ENCODE data around the gene KRTAP2-1.
"Not testable (repeated sequence)": the region's sequence is repeated elsewhere in the genome, so short reads cannot be mapped to it uniquely, and the experiment has no call there.

Gene KRTAP2-1, protein sequence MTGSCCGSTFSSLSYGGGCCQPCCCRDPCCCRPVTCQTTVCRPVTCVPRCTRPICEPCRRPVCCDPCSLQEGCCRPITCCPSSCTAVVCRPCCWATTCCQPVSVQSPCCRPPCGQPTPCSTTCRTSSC
- total RNA-seq = 0 to 0.06 (median 0) reads per million in 9 experiments

DNA sequence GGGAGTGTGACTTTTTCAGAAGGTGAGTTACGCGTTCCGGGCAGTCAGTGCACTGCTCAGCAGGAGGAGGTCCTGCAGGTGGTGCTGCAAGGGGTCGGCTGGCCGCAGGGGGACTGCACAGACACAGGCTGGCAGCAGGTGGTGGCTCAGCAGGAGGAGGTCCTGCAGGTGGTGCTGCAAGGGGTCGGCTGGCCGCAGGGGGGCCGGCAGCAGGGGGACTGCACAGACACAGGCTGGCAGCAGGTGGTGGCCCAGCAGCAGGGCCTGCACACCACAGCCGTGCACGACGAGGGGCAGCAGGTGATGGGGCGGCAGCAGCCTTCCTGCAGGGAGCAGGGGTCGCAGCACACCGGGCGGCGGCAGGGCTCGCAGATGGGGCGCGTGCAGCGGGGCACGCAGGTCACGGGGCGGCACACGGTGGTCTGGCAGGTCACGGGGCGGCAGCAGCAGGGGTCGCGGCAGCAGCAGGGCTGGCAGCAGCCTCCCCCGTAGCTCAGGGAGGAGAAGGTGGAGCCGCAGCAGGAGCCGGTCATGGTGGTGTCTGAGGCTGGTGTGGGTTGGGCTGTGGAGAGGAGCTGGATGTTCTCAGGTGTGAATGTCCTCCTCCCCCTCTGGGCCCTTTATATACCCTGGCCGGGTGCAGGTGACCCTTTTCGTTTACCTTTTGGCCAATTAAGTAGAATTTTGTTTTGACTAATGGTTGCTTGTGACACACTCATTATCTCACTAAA, at the start of gene KRTAP2-1:
Gene KRTAP2-1 (minus strand): TSS at position 582 of the 731 bp plus-strand sequence. CDS start 49 bp downstream, at position 533.
- Mint-ChIP-seq H3K27ac (peak within 1 kb of the TSS in 1 of 2 donors; percentile 59), H3K27me3 (peaks cover 45 to 49% of the 10 kb centered on the region in 2 donors)
- DNase-seq; ATAC-seq (replicated peaks); H3K36me3 Mint-ChIP-seq (ENCODE audit: insufficient read depth); H3K9me3 Mint-ChIP-seq; H3K4me3 Mint-ChIP-seq; H3K4me1 Mint-ChIP-seq (ENCODE audit: low read depth in 2 of 2): not testable (repeated sequence)

DNA sequence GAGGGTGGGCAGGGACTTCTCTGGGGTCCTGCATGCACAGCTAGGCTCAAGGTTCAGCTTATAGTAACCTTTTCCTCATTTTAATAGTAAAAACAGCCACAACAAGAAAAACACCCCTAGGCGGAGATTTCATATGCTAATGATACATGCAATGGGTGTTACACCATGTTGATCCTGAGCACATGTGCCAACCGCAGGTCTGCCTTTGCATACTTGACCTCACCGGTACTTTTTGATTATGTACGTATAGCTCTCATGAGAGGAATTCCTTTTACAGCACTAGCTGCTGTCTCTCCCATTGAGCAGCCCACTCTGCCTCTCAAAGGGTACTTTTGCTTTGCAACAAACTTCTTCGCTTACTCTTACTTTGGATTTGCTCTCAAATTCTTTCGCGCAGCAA, 48.9 kb upstream of the KRTAP2-1 start:
- H3K27me3 Mint-ChIP-seq = peaks cover 33 to 59% of the 10 kb centered on the region in 2 donors
- H3K36me3 Mint-ChIP-seq (ENCODE audit: insufficient read depth) = no peaks in the 10 kb centered on the region
- DNase-seq (no peak), ATAC-seq (replicated peaks) (no peak)
- no peak overlapping the region for H3K27ac Mint-ChIP-seq
- peaks cover 0 to 1% of the 10 kb centered on the region in 2 donors for H3K4me1 Mint-ChIP-seq (ENCODE audit: low read depth in 2 of 2)
- no peaks in the 10 kb centered on the region for H3K9me3 Mint-ChIP-seq
- H3K4me3 Mint-ChIP-seq = no peak overlapping the region

DNA sequence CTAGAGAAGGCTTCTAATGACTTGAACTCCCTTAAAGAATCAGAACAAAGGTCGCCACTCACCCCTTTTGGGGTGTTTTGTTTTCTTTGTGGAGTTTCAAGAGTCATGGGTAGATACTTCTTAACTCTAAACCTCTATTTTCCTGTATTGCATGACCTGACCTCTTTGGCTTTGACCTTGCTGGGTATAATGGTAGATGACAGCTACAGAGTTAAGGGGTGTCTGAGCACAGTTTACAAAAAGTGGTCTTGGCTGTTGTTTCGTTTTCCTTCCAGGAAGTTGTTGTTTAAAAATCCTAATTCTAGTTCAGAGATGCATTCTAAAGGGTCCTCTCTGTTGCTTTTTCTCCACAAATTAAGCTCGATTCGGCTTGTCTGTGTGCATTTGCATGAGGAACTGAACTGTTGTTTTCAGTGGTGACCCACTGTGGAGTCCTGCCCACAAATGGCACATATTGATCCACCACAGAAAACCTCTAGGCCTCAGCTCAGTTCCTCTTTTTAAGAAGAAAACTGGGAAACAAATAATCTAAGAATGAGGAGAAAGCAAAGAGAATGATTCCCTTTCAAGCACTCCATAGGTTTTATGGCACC, 41.7 kb upstream of the KRTAP2-1 start:
- H3K4me3 Mint-ChIP-seq; H3K36me3 Mint-ChIP-seq (ENCODE audit: insufficient read depth); H3K9me3 Mint-ChIP-seq; H3K27ac Mint-ChIP-seq; DNase-seq; ATAC-seq (replicated peaks); H3K4me1 Mint-ChIP-seq (ENCODE audit: low read depth in 2 of 2): not testable (repeated sequence)
- H3K27me3 Mint-ChIP-seq = peaks cover 28 to 34% of the 10 kb centered on the region in 2 donors

DNA sequence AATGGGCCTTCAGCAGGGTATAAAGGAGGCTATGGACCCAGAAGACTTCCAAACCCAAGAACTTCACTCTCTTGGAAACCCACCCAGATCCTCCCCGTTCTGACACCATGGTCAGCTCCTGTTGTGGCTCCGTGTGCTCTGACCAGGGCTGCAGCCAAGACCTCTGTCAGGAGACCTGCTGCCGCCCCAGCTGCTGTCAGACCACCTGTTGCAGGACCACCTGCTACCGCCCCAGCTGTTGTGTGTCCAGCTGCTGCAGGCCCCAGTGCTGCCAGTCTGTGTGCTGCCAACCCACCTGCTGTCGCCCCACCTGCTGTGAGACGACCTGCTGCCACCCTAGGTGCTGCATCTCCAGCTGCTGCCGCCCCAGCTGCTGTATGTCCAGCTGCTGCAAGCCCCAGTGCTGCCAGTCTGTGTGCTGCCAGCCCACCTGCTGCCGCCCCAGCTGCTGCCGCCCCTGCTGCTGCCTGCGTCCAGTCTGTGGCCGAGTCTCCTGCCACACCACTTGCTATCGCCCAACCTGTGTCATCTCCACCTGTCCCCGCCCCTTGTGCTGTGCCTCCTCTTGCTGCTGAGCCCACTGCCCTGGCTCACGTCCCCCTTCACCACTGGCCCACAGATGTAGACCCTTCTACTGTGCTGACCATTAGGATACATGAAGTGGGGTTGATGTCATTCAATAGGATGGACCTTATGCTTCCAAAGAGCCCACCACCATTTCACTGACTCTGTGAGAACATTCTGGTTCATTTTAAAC, 37.2 kb upstream of the KRTAP2-1 start, which contains the start of gene KRTAP4-7:
Gene KRTAP4-7 (plus strand): TSS at position 51 of the 757 bp plus-strand sequence. CDS start 57 bp downstream, at position 108.
- not testable (repeated sequence) for DNase-seq; H3K9me3 Mint-ChIP-seq; H3K27ac Mint-ChIP-seq; H3K4me1 Mint-ChIP-seq (ENCODE audit: low read depth in 2 of 2); H3K36me3 Mint-ChIP-seq (ENCODE audit: insufficient read depth); H3K4me3 Mint-ChIP-seq; ATAC-seq (replicated peaks)
- H3K27me3 Mint-ChIP-seq = peaks cover 40 to 61% of the 10 kb centered on the region in 2 donors

DNA sequence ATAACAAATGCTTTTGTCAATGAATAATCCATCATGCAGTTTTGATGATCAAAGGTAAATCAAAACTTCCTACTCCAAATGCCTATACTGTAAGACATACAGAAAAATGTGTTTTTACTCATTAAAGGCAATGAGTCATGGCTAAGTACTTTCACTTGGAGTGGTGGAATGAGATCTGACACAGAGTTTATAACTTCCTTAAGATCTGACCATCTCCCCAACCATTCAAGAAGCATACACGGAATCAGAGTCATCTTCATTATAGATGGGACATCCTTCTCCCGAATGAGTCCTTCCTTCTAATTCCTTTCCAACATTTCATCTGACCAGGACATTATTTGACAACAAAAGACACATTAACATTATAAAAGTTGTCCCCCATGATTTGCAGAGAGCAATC, 36.3 kb upstream of the KRTAP2-1 start:
- not testable (repeated sequence) for H3K27ac Mint-ChIP-seq; H3K4me3 Mint-ChIP-seq; DNase-seq; ATAC-seq (replicated peaks); H3K4me1 Mint-ChIP-seq (ENCODE audit: low read depth in 2 of 2); H3K9me3 Mint-ChIP-seq; H3K36me3 Mint-ChIP-seq (ENCODE audit: insufficient read depth)
- peaks cover 36 to 60% of the 10 kb centered on the region in 2 donors for H3K27me3 Mint-ChIP-seq

DNA sequence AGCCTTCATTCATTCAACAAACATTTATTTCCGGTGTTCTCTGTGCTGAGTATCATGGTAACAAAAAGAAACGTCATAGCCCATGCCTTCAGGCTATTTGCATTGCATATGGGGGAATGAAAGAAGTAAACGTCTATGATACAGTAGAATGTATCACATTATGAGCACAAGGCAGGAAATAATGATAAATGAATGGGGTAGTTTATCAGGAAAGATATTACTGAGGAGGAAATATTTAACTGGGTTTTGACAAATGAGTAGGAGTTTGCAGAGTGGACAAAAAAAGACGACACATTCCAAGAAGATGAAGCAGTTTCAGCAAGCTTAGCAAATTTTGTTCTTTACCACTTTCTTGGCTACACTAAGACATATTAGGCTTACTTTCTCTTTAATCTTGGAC, 35.5 kb upstream of the KRTAP2-1 start:
- DNase-seq = no peak
- ATAC-seq (replicated peaks) = no peak

DNA sequence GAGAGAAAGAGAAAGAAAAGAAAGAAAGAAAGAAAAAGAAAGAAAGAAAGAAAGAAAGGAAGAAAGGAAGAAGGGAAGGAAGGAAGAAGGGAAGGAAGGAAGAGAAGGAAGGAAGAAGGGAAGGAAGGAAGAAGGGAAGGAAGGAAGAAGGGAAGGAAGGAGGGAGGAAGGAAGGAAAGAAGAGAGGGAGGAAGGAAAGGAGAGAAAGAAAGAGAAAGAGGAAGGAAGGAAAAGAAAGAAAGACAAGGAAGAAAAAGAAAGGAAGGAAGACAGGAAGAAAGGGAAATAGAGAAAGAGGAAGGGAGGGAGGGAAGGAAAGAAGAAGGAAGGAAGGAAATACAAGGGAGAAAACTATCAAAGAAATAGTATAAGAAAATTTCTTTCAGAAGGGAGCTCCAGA, 29.7 kb upstream of the KRTAP2-1 start:
- no peak overlapping the region for H3K4me3 Mint-ChIP-seq
- no peak overlapping the region for H3K27ac Mint-ChIP-seq
- DNase-seq = no peak
- no peaks in the 10 kb centered on the region for H3K4me1 Mint-ChIP-seq (ENCODE audit: low read depth in 2 of 2)
- H3K36me3 Mint-ChIP-seq (ENCODE audit: insufficient read depth) = peaks cover 2% of the 10 kb centered on the region
- ATAC-seq (replicated peaks) = no peak
- no peaks in the 10 kb centered on the region for H3K9me3 Mint-ChIP-seq
- peaks cover 41 to 45% of the 10 kb centered on the region in 2 donors for H3K27me3 Mint-ChIP-seq

More for the DNA sequence above, 35.5 kb upstream of the KRTAP2-1 start:
- Mint-ChIP-seq H3K36me3 (ENCODE audit: insufficient read depth) (no peaks in the 10 kb centered on the region), H3K27me3 (peaks cover 41 to 52% of the 10 kb centered on the region in 2 donors), H3K9me3 (no peaks in the 10 kb centered on the region), H3K4me1 (ENCODE audit: low read depth in 2 of 2) (no peaks in the 10 kb centered on the region), H3K27ac (no peak overlapping the region), H3K4me3 (no peak overlapping the region)

DNA sequence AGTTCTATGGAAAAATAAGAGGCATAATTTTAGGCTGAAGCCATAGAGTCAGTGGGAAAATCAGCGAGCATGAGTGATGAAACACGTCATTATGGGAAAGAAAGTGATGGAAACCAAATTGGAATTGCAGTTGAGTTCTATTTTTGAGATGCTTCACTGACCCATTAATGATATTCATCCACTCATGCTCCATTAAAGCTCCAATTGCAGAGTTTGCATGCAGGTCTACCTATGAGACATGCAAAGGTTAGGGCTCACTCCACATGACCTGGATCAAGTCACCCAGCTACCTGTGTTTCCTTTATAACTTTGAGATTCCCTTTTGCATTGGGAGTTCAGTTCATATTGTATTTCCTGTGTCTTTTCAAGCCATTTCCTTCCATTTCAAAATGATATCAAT, 26.6 kb upstream of the KRTAP2-1 start:
- Mint-ChIP-seq H3K4me3 (no peak overlapping the region), H3K27me3 (peaks cover 25 to 38% of the 10 kb centered on the region in 2 donors), H3K4me1 (ENCODE audit: low read depth in 2 of 2) (no peaks in the 10 kb centered on the region), H3K27ac (no peak overlapping the region), H3K9me3 (no peaks in the 10 kb centered on the region), H3K36me3 (ENCODE audit: insufficient read depth) (peaks cover 2% of the 10 kb centered on the region)
- no peak for DNase-seq
- ATAC-seq (replicated peaks) = no peak

DNA sequence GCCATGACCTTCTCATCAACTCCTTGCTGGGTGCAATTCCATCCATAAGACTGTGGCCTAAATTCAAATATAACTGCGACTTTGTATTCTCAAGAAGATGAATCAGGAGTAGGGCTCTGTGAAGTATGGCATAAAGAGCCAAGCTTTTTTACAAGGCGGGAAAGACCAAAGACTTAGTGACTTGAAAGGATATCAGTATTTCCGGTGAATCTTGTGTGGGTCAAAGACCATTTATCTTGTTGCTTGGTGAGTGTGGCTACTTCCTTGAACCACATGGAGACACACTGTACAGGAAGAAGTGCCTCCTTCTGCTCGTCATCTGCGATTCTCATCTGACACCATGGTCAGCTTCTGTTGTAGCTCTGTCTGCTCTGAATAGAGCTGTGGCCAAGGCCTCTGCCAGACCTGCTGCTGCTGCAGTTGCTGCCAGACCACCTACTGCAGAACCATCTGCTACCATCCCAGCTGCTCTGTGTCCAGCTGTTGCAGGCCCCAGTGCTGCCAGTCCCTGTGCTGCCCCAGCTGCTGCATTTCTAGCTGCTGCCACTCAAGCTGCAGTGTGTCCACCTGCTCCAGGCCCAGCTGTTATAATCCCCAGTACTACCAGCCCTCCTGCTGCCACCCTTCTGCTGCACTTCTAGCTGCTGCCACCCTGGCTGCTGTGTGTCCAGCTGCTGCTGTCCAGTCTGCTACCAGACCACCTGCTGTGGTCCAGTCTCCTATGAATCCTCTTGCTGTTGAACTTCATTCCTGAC, 24.7 kb upstream of the KRTAP2-1 start:
- Mint-ChIP-seq H3K27ac (no peak overlapping the region), H3K27me3 (peaks cover 19 to 22% of the 10 kb centered on the region in 2 donors), H3K36me3 (ENCODE audit: insufficient read depth) (peaks cover 2% of the 10 kb centered on the region), H3K4me1 (ENCODE audit: low read depth in 2 of 2) (no peaks in the 10 kb centered on the region), H3K4me3 (no peak overlapping the region), H3K9me3 (no peaks in the 10 kb centered on the region)
- DNase-seq (no peak), ATAC-seq (replicated peaks) (no peak)

DNA sequence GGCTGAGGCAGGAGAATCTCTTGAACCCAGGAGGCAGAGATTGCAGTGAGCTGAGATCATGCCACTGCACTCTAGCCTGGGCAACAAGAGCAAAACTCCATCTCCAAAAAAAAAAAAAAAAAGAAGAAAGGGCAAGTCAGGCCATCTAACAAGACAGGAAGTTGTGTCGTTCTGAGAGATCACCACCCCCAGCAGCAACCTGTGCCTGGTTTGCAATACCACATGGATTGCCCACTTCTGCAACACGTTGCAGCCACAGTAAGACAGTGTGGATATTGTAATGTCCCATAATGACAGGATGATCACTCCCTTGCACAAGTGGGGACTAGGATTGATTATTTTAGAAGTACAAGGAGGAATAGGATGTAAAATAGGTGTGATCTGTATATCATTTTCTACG, 21.9 kb upstream of the KRTAP2-1 start:
- no peaks in the 10 kb centered on the region for H3K4me1 Mint-ChIP-seq (ENCODE audit: low read depth in 2 of 2)
- H3K4me3 Mint-ChIP-seq = no peak overlapping the region
- no peaks in the 10 kb centered on the region for H3K36me3 Mint-ChIP-seq (ENCODE audit: insufficient read depth)
- H3K27ac Mint-ChIP-seq = no peak overlapping the region
- no peaks in the 10 kb centered on the region for H3K27me3 Mint-ChIP-seq
- no peak for ATAC-seq (replicated peaks)
- no peaks in the 10 kb centered on the region for H3K9me3 Mint-ChIP-seq
- DNase-seq = no peak

DNA sequence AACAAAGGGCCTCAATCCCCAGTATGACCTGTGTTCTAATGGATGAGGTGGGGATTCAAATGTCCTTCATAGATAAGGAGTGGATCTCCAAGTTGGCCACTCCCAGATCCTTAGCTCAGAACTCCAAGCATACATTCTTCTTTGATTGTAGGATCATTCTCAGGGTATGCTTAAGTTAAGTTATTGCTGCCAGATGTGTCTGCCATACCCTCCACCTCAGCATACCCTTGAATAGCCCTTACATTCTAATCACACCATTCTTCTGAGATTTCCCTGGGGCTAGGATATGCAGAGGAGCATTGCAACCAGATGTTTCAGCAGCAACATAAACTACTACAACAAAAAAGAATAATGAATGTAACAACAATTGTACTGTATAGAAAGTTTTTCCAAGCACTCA, 20.2 kb upstream of the KRTAP2-1 start:
- H3K27me3 Mint-ChIP-seq = no peaks in the 10 kb centered on the region
- no peaks in the 10 kb centered on the region for H3K4me1 Mint-ChIP-seq (ENCODE audit: low read depth in 2 of 2)
- H3K27ac Mint-ChIP-seq = no peak overlapping the region
- H3K9me3 Mint-ChIP-seq = no peaks in the 10 kb centered on the region
- H3K4me3 Mint-ChIP-seq = no peak overlapping the region
- ATAC-seq (replicated peaks) (no peak), DNase-seq (no peak)
- no peaks in the 10 kb centered on the region for H3K36me3 Mint-ChIP-seq (ENCODE audit: insufficient read depth)

DNA sequence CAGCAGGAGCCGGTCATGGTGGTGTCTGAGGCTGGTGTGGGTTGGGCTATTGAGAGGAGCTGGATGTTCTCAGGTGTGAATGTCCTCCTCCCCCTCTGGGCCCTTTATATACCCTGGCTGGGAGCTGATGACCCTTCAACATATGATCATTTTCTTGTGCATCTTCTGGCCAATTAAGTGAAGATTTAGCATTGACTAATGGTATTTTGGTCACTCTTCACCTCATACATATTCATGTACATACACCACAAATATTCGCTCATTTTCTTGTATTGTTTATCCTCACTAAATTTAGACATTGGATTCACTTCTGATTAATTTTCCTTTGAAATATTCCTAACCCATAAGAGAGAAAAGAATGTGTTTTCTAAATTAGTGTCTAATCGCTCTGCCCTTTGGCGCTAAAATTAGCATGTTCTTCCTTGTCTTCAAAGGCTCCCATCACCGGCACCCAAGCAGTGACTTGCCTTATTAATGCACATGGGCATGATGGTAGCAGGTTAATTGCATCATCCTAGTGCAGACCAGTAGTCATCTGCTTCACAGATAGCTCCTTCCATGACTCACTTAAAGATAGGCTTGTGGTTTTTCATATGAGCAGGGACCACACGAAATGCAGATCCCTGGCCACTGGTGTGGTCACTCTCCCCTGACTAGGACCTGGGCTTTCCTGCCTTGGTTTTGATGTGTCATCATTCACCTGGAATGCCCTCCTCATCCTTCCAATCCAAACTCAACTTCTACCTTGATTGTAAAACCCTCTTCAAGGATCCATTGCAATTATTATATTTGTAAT, 18.9 kb upstream of the KRTAP2-1 start, which contains the start of gene KRTAP2-4:
Gene KRTAP2-4 (minus strand): TSS at position 51 of the 796 bp plus-strand sequence. CDS start 34 bp downstream, at position 17.
- no peak for DNase-seq
- H3K4me3 Mint-ChIP-seq = no peak within 1 kb of the TSS

More for the DNA sequence above, 18.9 kb upstream of the KRTAP2-1 start, which contains the start of gene KRTAP2-4:
- Mint-ChIP-seq H3K9me3 (no peaks in the 10 kb centered on the region), H3K27me3 (peaks cover 3 to 11% of the 10 kb centered on the region in 2 donors), H3K4me1 (ENCODE audit: low read depth in 2 of 2) (no peaks in the 10 kb centered on the region), H3K36me3 (ENCODE audit: insufficient read depth) (no peaks in the 10 kb centered on the region), H3K27ac (no peak within 1 kb of the TSS)
- no peak for ATAC-seq (replicated peaks)
